GM19240 (cell line): Measurements from ENCODE around the gene GDF15.
A peak's percentile ranks its signal among the peaks of the same experiment; 100 is the strongest.
"Not testable (repeated sequence)": the region's sequence is repeated elsewhere in the genome, so short reads cannot be mapped to it uniquely, and the experiment has no call there.

Source experiments
- DNase-seq: peaks from one replicate; pipeline ENCODE4 v3.0.0; 2011; ENCODE audit warnings: low spot score; ENCODE audit not compliant: insufficient read length

Gene GDF15

GRCh38 chr19:18363787-18364186 lies 22.2 kb upstream of the GDF15 start:
- DNase-seq = no peak

- DNase-seq = not testable (repeated sequence)
Observed at GRCh38 chr19:18364277-18364825, 21.6 kb upstream of the GDF15 start.

- no peak for DNase-seq
Observed at GRCh38 chr19:18364826-18365528, 21.0 kb upstream of the GDF15 start.

GRCh38 chr19:18366021-18366435 lies 19.9 kb upstream of the GDF15 start:
- DNase-seq = no peak

GRCh38 chr19:18368504-18369222 lies 17.3 kb upstream of the GDF15 start:
- DNase-seq = no peak

- DNase-seq = no peak
Observed at GRCh38 chr19:18373407-18373891, 12.5 kb upstream of the GDF15 start.

- DNase-seq = peak; percentile 95
Observed at GRCh38 chr19:18373892-18374629, 11.9 kb upstream of the GDF15 start.

GRCh38 chr19:18377026-18377425 lies 8.9 kb upstream of the GDF15 start:
- DNase-seq = no peak

GRCh38 chr19:18379803-18380747 lies 5.9 kb upstream of the GDF15 start:
- no peak for DNase-seq

GRCh38 chr19:18380843-18381242 lies 5.1 kb upstream of the GDF15 start:
- DNase-seq = no peak

GRCh38 chr19:18383622-18384021 lies 2.3 kb upstream of the GDF15 start:
- not testable (repeated sequence) for DNase-seq

GRCh38 chr19:18384775-18385174 lies 1.2 kb upstream of the GDF15 start:
- no peak for DNase-seq

- DNase-seq = no peak
Observed at GRCh38 chr19:18385359-18385674, 641 bp upstream of the GDF15 start.

- no peak for DNase-seq
Observed at GRCh38 chr19:18386543-18387271, 749 bp downstream of the GDF15 start.

GRCh38 chr19:18388100-18388959 lies 2.4 kb downstream of the GDF15 start:
- DNase-seq = peak; percentile 89

- no peak for DNase-seq
Observed at GRCh38 chr19:18388960-18389725, 3.2 kb downstream of the GDF15 start.

GRCh38 chr19:18389726-18390064 lies 3.7 kb downstream of the GDF15 start:
- no peak for DNase-seq

- no peak for DNase-seq
Observed at GRCh38 chr19:18390065-18390907, 4.3 kb downstream of the GDF15 start.
